Activated CD4-positive, alpha-beta T cell treated with anti-CD3 and anti-CD28 coated beads for 36 hours (primary cell): ENCODE results near the gene SF3B6. TPM values are rescaled to one million over a fixed set of nuclear protein-coding genes. Genes with fewer than 3 reads are reported as not detected.
A peak's percentile ranks its signal among the peaks of the same experiment; 100 is the strongest.
"Not testable (repeated sequence)": the region's sequence is repeated elsewhere in the genome, so short reads cannot be mapped to it uniquely, and the experiment has no call there.

Source experiments
- ATAC-seq: fragments of 200-7000 bp; cut with Tn5 transposase; one replicate; pipeline ENCODE4 v1.10.0; 2021; ENCODE audit warnings: mild to moderate bottlenecking, moderate library complexity
- CTCF ChIA-PET: fragments of 350-600 bp; sonication (Branson Sonifier 250); formaldehyde crosslinking; loops from one replicate; lab custom pipeline; 2021; ENCODE audit warnings: antibody characterized with exemption; lab: Charles Lee
- POLR2A ChIA-PET: fragments of 350-600 bp; sonication (Branson Sonifier 250); formaldehyde crosslinking; loops from one replicate; lab custom pipeline; 2021; ENCODE audit warnings: antibody characterized with exemption, inconsistent platforms; lab: Charles Lee
- DNase-seq: peaks from one replicate; pipeline ENCODE4 v3.0.0-alpha.2; 2020
- H3K27ac Mint-ChIP-seq: one replicate; pipeline ENCODE4 v1.8.0; 2021; ENCODE audit warnings: mixed read lengths
- H3K27me3 Mint-ChIP-seq: one replicate; pipeline ENCODE4 v1.8.0; 2021; ENCODE audit warnings: mixed read lengths
- H3K36me3 Mint-ChIP-seq: one replicate; pipeline ENCODE4 v1.8.0; 2021; ENCODE audit warnings: low read depth, mixed read lengths
- H3K4me1 Mint-ChIP-seq: one replicate; pipeline ENCODE4 v1.8.0; 2021; ENCODE audit warnings: mixed read lengths
- H3K4me3 Mint-ChIP-seq: one replicate; pipeline ENCODE4 v1.8.0; 2021; ENCODE audit warnings: mild to moderate bottlenecking, moderate library complexity, mixed read lengths
- H3K9me3 Mint-ChIP-seq: one replicate; pipeline ENCODE4 v1.8.0; 2021; ENCODE audit warnings: low read depth, mixed read lengths
- intact Hi-C, 2 experiments: fragments of 100-400 bp; cut with DNase I in 1 of 2; cut with micrococcal nuclease in 1 of 2; formaldehyde crosslinking; loops; one replicate each; pipeline versions ENCODE4 v1.14.2 to v1.15.1; 2022 to 2024; cut with DNase I, micrococcal nuclease
- total RNA-seq, 2 experiments: library from RNA; stranded (reverse); gene quantifications; one replicate each; pipeline ENCODE4 v1.2.3, GENCODE V29; 2021

The SF3B6 gene
- total RNA-seq, 2 experiments from 2014 or later, result 128 to 143 TPM

DNA sequence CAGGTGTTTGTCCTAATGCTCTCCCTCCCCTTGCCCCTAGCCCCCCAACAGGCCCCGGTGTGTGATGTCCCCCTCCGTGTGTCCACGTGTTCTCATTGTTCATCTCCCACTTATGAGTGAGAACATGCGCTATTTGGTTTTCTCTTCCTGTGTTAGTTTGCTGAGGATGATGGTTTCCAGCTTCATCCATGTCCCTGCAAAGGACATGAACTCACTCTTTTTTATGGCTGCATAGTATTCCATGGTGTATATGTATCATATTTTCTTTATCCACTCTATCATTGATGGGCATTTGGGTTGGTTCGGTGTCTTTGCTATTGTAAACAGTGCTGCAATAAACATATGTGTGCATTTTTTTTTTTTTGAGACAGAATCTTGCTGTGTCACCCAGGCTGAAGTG is 17.1 kb upstream of the SF3B6 start:
- DNase-seq, intact Hi-C loops, H3K4me3 Mint-ChIP-seq, H3K4me1 Mint-ChIP-seq, H3K27me3 Mint-ChIP-seq, H3K9me3 Mint-ChIP-seq, ATAC-seq, H3K27ac Mint-ChIP-seq: not testable (repeated sequence)
- ChIA-PET CTCF (interaction anchor here (0.5 kb wide), 1 partner anchor 487 kb away, joined by 3 read pairs; no protein-coding TSS in a partner anchor), POLR2A (interaction anchor here (0.6 kb wide), 1 partner anchor 10 kb away, joined by 3 read pairs; no protein-coding TSS in a partner anchor)
- peaks cover 31% of the 10 kb centered on the region for H3K36me3 Mint-ChIP-seq

GRCh38 chr2:24088821-24089359 is 12.8 kb upstream of the SF3B6 start:
- Mint-ChIP-seq H3K27me3 (no peaks in the 10 kb centered on the region), H3K4me3 (no peak overlapping the region), H3K9me3 (peaks cover 3% of the 10 kb centered on the region), H3K4me1 (peaks cover 8% of the 10 kb centered on the region), H3K27ac (no peak overlapping the region), H3K36me3 (peaks cover 9% of the 10 kb centered on the region)
- ATAC-seq (no peak), DNase-seq (no peak)
- ChIA-PET CTCF (interaction anchor here (0.7 to 1.1 kb wide), 2 partner anchors 10 to 197 kb away, joined by 3 to 5 read pairs; no protein-coding TSS in a partner anchor), POLR2A (no interaction called here)
- intact Hi-C loops, result no loop called here

DNA sequence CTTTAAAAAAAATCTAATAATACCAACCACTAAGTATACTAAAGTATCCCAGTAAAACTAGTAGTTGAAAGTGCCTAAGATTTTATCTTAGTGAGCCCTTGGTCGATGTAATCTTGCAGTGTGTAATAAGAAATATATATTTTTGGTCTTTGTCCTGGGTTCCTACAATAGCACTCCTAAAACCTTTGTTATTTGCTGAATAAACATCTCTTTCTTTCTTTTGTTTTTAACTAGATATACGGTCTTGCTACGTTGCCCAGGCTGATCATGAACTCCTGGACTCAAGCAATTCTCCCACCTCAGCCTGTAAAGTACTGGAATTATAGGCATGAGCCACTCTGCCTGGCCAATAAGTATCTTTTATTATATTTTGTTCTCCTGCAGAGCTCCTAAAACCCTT is 10.9 kb upstream of the SF3B6 start:
- ATAC-seq (no peak), DNase-seq (no peak)
- ChIA-PET POLR2A (no interaction called here), CTCF (interaction anchor here (0.6 kb wide), 1 partner anchor 10 kb away, joined by 3 read pairs; no protein-coding TSS in a partner anchor)
- H3K4me1 Mint-ChIP-seq, result peaks cover 13% of the 10 kb centered on the region
- H3K36me3 Mint-ChIP-seq, result peaks cover 7% of the 10 kb centered on the region
- no peak overlapping the region for H3K4me3 Mint-ChIP-seq
- no peak overlapping the region for H3K27ac Mint-ChIP-seq
- intact Hi-C loops, result no loop called here
- H3K9me3 Mint-ChIP-seq, result no peaks in the 10 kb centered on the region
- no peaks in the 10 kb centered on the region for H3K27me3 Mint-ChIP-seq

GRCh38 chr2:24086241-24086640 is 10.1 kb upstream of the SF3B6 start:
- Mint-ChIP-seq H3K27ac (no peak overlapping the region), H3K27me3 (no peaks in the 10 kb centered on the region), H3K4me1 (peaks cover 13% of the 10 kb centered on the region), H3K9me3 (no peaks in the 10 kb centered on the region), H3K4me3 (no peak overlapping the region), H3K36me3 (peaks cover 8% of the 10 kb centered on the region)
- ATAC-seq (no peak), DNase-seq (no peak)
- ChIA-PET CTCF (no interaction called here), POLR2A (no interaction called here)
- intact Hi-C loops, result no loop called here

GRCh38 chr2:24085200-24085489 is 9.0 kb upstream of the SF3B6 start:
- no peak for DNase-seq
- no peak overlapping the region for H3K27ac Mint-ChIP-seq
- intact Hi-C loops, result loop anchor here (2.0 kb wide), 2 partner anchors 38 to 158 kb away; partner anchors contain the start of genes ATAD2B (in 1 of the 2) and WDCP (in 1 of the 2)
- ATAC-seq, result no peak
- ChIA-PET CTCF (interaction anchor here (0.7 to 3.3 kb wide), 19 partner anchors 12 to 265 kb away, joined by 3 to 34 read pairs (median 6); partner anchors contain the start of genes ATAD2B, FAM228B, FKBP1B and PFN4), POLR2A (interaction anchor here (1.4 kb wide), 1 partner anchor 9 kb away, joined by 6 read pairs; the partner anchor contains the start of gene SF3B6)
- H3K4me1 Mint-ChIP-seq, result peaks cover 13% of the 10 kb centered on the region
- H3K36me3 Mint-ChIP-seq, result peaks cover 6% of the 10 kb centered on the region
- no peaks in the 10 kb centered on the region for H3K27me3 Mint-ChIP-seq
- H3K4me3 Mint-ChIP-seq, result peak overlapping the region; percentile 79
- H3K9me3 Mint-ChIP-seq, result no peaks in the 10 kb centered on the region

- POLR2A ChIA-PET, result interaction anchor here (0.5 to 1.4 kb wide), 5 partner anchors 8 to 260 kb away, joined by 3 to 6 read pairs (median 5); partner anchors contain the start of genes ATAD2B, SF3B6 and WDCP
- H3K36me3 Mint-ChIP-seq, result peaks cover 6% of the 10 kb centered on the region
- peak within 1 kb of the TSS; percentile 82 for H3K27ac Mint-ChIP-seq
- peak within 1 kb of the TSS; percentile 79 for H3K4me3 Mint-ChIP-seq
- ATAC-seq (peak; percentile 96), DNase-seq (peak; percentile 91)
- intact Hi-C loops, result loop anchor here (1.0 to 5.0 kb wide), 9 partner anchors 8 to 260 kb away; partner anchors contain the start of genes ATAD2B (in 2 of the 2), SF3B6 (in 1 of the 2) and WDCP (in 1 of the 2)
- H3K4me1 Mint-ChIP-seq, result peaks cover 13% of the 10 kb centered on the region
- H3K9me3 Mint-ChIP-seq, result no peaks in the 10 kb centered on the region
- H3K27me3 Mint-ChIP-seq, result no peaks in the 10 kb centered on the region
- CTCF ChIA-PET, result interaction anchor here (0.5 to 3.3 kb wide), 41 partner anchors 9 to 712 kb away, joined by 3 to 35 read pairs (median 4); partner anchors contain the start of genes ATAD2B, FAM228B, FKBP1B and PFN4
Measured at GRCh38 chr2:24084386-24085199, 8.5 kb upstream of the SF3B6 start, which contains the start of gene TP53I3. TP53I3 (minus strand) TSS chr2:24084834; CDS start chr2:24084326, 508 bp downstream.

GRCh38 chr2:24083567-24084385 is 7.7 kb upstream of the SF3B6 start:
- intact Hi-C loops, result loop anchor here (1.0 to 5.0 kb wide), 9 partner anchors 7 to 259 kb away; partner anchors contain the start of genes ATAD2B (in 2 of the 2), SF3B6 (in 1 of the 2) and WDCP (in 1 of the 2)
- ATAC-seq, result peak; percentile 72
- ChIA-PET POLR2A (interaction anchor here (0.5 to 1.4 kb wide), 5 partner anchors 8 to 259 kb away, joined by 3 to 6 read pairs (median 5); partner anchors contain the start of genes ATAD2B, SF3B6 and WDCP), CTCF (interaction anchor here (0.6 to 3.3 kb wide), 33 partner anchors 8 to 713 kb away, joined by 3 to 35 read pairs (median 4); partner anchors contain the start of genes ATAD2B, FAM228B, FKBP1B and PFN4)
- DNase-seq, result peak; percentile 69
- Mint-ChIP-seq H3K9me3 (no peaks in the 10 kb centered on the region), H3K4me1 (peaks cover 13% of the 10 kb centered on the region), H3K36me3 (peaks cover 3% of the 10 kb centered on the region), H3K4me3 (peak overlapping the region; percentile 79), H3K27ac (peak overlapping the region; percentile 82), H3K27me3 (no peaks in the 10 kb centered on the region)

GRCh38 chr2:24082787-24083566 is 6.9 kb upstream of the SF3B6 start:
- ATAC-seq (no peak), DNase-seq (no peak)
- CTCF ChIA-PET, result interaction anchor here (0.6 to 3.3 kb wide), 21 partner anchors 7 to 498 kb away, joined by 3 to 35 read pairs (median 6); partner anchors contain the start of genes ATAD2B, FAM228B, FKBP1B and PFN4
- Mint-ChIP-seq H3K4me3 (peak overlapping the region; percentile 79), H3K4me1 (peaks cover 15% of the 10 kb centered on the region), H3K27ac (no peak overlapping the region), H3K27me3 (no peaks in the 10 kb centered on the region), H3K36me3 (peaks cover 3% of the 10 kb centered on the region), H3K9me3 (no peaks in the 10 kb centered on the region)
- POLR2A ChIA-PET, result interaction anchor here (0.6 kb wide), 1 partner anchor 10 kb away, joined by 3 read pairs; no protein-coding TSS in a partner anchor
- intact Hi-C loops, result loop anchor here in 1 of 2 experiments (5.0 kb wide), 1 partner anchor 96 kb away; no protein-coding TSS in a partner anchor

- intact Hi-C loops, result loop anchor here in 1 of 2 experiments (5.0 kb wide), 1 partner anchor 93 kb away; no protein-coding TSS in a partner anchor
- ATAC-seq, result no peak
- no peak for DNase-seq
- Mint-ChIP-seq H3K4me3 (no peak overlapping the region), H3K9me3 (no peaks in the 10 kb centered on the region), H3K27me3 (no peaks in the 10 kb centered on the region), H3K27ac (no peak overlapping the region), H3K4me1 (peaks cover 23% of the 10 kb centered on the region), H3K36me3 (peaks cover 3% of the 10 kb centered on the region)
- ChIA-PET CTCF (interaction anchor here (0.7 to 0.9 kb wide), 3 partner anchors 30 to 82 kb away, joined by 3 read pairs; no protein-coding TSS in a partner anchor), POLR2A (interaction anchor here (1.6 kb wide), 1 partner anchor 33 kb away, joined by 4 read pairs; the partner anchor contains the start of gene WDCP)
Measured at GRCh38 chr2:24080701-24081100, 4.6 kb upstream of the SF3B6 start.
